GM21526 (cell line): Measurements from ENCODE around the gene MAP1B.
"Not testable (repeated sequence)": the region's sequence is repeated elsewhere in the genome, so short reads cannot be mapped to it uniquely, and the experiment has no call there.

Source experiments
- ATAC-seq: cut with Tn5 transposase; IDR thresholded peaks from one replicate; pipeline ENCODE4 v1.9.1; 2021; ENCODE audit warnings: moderate library complexity; ENCODE audit not compliant: unreplicated experiment, low FRiP score

MAP1B gene

DNA sequence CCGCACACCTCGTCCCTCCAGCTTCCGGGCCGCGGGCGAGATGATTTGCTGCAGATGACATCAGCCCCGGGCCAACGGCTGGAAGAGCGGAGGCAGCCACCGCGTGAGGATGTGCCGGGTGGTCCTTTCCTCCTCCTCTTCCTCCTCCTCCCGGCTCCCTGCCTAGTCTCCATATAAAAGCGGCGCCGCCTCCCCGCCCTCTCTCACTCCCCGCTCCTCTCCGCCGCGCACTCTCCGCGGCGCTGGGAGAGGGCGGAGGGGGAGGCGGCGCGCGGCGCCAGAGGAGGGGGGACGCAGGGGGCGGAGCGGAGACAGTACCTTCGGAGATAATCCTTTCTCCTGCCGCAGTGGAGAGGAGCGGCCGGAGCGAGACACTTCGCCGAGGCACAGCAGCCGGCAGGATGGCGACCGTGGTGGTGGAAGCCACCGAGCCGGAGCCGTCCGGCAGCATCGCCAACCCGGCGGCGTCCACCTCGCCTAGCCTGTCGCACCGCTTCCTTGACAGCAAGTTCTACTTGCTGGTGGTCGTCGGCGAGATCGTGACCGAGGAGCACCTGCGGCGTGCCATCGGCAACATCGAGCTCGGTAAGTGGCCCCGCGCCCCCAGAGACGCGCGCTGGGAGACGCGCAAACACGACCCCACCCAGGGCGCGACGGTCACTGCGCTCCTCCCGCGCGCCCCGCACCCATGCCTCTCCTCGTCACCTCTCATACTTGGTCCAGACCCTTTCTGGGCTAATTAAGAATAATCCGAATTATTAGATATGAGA lies at the start of gene MAP1B:
Gene MAP1B (plus strand): TSS at position 345 of the 770 bp plus-strand sequence. CDS start 57 bp downstream, at position 402.
- no peak for ATAC-seq

DNA sequence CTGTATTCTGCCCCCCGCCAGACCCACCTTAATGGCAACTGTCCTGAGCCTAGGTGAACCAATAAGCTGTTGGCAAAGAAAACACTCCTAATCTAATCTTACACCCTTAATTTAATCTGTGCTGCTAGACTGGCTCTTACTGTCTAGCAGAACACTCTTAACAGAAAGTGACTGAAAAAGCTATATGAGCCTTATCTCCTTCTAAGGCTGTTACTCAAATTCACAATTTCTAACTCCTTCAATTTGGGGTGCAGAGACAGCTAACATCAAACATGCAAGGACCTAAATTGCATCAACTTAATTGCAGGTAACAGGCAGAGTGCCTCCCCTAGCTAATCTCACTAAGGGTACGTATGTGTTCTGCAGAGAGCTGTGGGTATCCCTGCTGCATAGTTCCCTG lies 49.5 kb upstream of the MAP1B start:
- no peak for ATAC-seq

DNA sequence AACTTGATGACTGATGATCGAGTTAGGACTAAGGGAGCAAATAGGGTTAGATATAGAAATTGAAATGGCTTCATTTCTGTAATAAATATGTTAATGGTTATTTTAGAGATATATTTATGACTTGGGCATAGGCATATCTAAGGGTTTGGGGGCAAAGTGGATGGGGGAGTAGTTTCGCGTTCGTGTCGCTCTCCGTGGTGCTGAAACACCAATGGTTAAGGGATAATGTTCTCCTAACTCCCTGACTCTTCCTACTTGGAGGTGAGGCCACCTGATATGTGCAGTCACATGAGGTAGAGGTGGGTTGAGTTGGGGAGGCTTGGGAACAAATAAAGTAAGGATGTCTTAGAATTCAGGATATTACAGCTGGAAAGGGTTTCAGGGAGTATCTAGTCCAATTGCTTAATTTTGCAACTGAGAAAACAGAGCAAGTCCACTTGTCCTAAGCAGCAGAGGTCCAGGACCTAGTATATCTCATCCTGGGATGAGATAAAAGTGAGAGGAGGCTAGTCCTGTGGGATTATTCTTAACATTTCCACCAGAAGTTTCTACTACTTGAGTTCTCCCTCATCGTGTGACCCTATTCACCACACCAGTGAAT lies 44.0 kb upstream of the MAP1B start:
- ATAC-seq = no peak

DNA sequence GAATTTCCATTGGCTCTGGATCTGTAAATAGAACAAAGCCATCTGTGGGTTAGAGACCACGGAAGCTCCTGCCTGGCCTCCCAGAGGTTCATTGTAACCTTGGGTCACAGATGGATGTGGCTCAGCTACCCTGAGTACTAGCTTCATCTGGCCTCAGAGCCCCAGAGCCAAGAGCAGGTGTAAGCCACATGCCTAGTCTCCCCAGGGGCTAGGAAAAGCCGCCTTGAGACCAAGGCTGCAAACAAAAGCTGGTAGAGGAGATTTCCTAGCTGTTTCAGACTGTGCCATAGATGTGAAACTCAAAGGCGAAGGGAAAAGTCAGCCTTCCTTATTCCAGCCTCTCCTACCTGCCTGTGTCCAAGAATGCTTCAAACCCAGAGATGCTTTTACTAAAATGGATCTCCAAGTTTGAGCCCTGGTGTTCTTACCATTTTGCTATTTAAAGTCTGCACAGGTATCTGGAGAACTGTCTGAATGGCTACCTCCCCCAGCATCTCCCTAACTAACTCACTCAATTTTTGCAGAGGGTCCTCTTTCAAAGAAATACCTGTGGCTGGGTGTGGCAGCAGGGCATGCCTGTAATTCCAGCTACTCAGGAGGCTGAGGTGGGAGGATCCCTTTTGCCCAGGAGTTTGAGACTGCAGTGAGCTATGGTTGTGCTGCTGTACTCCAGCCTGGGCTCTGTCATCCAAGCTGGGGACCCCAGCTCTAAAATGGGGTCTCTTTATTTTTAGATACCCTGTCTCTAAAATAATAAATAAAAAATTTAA lies 42.3 kb upstream of the MAP1B start:
- ATAC-seq = no peak

DNA sequence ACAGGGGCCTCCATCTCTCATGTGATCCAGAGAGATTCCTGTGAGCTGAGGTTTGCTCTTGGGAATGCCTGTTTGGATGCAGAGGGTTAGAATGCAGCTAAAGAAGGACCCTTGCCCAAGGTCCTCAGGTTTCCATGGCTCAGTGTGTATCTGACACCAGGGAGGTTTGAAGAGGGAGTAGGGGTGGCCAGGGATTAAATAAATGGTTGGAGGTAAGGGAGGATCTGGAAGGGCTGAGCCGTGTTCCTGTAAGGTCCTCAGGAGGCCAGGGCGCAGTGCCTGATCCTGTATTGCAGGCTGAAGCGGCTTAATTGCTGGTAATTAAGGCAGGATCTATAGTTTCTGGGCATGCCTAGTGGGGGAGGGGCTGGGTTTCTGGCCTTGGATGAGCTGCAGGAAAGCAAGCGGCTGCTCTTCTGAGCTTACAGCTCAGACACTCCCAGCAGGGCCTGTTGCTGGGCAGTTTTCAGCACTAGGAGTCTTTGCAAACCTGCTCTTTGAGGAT lies 41.5 kb upstream of the MAP1B start:
- no peak for ATAC-seq

DNA sequence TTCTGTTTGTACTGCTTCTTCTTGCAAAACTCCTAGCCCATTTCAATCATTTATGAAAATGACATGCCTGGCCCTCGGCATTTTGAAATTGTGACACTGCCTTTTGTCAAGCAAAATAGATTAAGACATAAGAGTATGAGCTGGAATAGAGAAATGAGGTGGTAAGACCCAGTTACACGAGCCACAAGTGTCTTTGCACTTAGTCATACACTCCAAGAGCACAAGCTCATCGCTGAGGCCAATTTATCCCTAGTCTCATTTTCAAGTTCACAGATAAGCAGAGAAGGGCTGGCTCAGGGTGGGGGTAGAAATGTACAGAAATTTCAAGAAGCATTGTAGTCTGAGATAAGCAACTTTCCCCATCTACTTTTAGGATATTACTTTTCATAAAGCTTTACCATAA lies 40.6 kb upstream of the MAP1B start:
- no peak for ATAC-seq

DNA sequence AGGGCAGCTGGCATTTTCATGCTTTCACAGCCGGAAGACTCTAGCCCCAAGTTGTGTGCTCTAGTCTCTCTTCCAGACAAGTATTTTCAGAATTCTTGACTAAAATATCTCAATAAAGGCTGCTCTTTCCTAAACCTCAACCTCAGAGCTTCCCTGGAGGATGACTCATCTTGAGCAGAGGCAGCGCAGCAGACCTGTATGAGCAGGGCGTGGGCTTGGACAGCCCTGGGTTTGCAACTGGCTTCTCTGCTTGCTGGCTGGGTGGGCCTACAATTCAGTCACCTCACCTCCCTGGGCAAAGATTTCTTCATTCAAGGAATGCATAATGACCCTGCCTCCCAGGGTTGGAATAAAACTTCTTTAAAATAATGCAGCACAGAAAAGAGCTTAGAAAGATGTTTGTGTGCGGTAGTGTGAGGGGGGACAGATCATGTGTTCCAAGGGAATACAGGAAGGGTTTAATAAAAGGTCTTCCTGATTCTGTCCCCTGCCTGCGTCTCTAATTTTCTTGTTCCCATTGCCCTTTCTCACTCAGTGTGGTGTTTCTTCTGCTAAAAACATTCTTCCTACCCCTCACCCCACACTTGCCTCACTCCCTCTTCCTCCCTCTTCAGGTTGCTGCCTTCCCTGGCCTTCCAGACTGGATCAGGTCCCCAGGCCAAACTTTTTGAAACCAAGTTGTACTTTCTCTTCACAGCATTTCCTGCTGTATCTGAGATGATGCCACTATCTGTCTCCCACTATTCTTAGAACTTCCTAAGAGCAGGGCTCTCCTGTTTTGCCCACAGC lies 39.4 kb upstream of the MAP1B start:
- no peak for ATAC-seq

DNA sequence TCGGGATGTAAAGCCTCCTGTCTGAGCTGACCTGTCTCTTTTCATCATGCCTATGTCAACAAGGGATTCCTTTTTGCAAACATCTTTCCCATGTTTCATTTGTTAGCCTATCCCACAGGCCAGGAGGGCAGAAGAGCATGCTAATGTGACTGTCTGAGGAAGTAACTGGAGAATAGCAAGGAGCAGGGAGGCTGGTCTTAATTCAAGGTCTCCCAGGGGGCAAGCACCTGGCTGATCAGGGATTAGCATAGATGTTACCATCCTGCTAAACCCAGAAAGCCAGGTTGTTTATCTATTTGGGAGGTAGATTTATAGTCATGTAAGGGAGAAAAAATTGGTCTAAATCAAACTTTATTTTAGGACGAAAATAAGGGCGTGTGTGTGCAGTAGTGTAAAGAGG lies 36.7 kb upstream of the MAP1B start:
- ATAC-seq = no peak

DNA sequence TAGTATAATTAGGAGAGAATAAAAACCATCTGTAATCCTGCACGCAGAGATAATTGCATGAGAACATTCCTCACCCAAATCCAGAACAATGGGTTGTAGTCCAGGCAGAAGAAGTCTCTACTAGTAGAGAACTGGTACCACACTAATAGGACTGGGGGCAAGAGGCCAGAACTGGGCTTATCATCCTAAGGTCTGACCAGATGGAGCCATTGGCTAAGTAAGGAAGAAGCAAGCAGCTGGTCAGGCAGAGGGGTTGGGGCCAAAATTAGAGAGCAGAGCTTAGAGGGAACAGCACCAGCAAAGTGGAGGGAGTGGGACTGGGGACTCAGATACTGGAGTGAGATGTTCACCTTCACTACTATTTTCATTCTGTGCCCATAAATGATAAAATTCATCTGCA lies 35.4 kb upstream of the MAP1B start:
- ATAC-seq = no peak

DNA sequence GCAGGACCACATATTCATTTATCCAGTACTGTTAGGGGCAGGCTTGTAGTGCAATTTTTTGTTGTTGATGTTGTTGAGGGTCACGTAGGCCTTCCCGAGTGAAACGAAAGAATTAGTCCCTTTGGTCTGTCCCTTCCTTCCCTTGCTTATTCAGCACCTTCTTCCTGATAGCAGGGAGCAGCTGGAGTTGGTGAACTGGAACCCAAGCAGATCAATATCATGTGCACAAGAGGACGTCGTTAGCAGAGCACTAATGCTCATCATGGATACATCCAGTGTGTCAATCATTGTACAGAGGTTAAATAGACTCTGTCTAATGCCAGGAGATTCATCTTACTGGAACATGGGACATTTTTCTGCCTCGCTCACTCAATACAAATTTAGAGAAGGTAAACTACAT lies 33.0 kb upstream of the MAP1B start:
- ATAC-seq = no peak

DNA sequence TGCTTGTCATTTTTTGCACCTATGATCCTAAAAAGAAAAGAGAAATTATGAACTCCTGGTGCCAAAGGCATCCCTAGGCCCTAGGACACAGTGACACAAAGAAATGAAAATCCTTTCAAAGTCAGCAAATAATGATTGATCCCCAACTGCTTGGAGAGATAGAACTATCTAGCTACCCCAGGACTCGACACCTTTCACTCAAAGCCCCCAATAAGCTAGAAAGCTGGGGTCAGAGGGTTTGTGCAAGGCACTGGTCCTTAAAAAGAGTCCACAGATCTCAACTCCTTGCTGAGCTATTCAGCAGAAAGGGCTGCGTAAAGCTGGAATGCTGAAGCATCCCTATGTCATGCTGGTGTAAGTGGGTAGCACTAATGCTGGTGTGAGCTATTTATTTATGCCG lies 31.8 kb upstream of the MAP1B start:
- ATAC-seq = no peak

DNA sequence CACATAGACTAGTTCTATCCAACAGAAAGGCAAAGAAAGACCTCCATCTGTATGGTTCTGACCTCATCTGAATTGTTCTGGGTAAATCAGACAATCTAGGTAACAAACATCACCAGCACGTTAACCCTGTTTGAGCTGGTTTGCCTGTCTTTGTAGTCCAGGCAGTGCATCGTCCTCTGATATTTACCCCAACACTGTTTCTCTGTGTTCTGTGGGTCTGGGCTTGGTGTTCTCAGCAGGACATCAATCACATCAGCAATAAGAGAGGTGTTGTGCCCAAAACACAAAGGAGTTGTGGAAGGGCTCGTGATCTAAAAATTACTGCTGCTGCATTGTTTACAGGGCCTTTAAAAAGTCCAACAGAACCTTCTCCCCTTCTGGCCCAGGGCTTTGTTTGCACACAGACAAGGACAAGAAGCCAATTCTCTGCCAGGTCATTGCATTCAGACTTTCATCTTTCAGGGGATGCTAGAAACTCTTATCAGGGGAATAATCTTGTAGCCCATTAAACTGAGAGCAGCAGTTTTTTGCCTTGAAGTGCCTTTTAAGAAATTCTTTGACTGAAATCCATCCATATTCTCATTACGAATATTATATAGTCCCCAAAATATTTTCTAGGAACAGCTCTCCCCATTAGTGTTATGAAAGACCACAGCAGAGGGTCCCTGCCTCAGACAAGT lies 30.5 kb upstream of the MAP1B start:
- ATAC-seq = no peak

DNA sequence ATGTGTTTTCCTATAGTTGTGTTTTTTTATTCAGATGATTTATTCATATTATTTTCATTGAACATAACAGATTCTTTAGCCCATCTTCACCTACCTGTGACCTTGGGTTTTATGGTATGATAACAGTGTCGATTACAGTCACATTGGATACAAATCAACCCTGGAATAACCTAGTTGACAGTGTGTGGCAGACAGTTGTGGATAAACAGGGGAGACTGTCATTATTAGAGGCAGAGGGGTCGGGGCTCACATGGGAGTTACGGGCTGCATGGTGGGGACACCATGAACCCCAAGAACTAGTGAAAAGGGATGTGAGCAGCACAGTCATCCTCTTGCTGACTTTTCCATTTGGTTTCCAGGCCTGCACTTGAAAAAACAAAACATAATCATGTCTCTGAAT lies 29.9 kb upstream of the MAP1B start:
- no peak for ATAC-seq

DNA sequence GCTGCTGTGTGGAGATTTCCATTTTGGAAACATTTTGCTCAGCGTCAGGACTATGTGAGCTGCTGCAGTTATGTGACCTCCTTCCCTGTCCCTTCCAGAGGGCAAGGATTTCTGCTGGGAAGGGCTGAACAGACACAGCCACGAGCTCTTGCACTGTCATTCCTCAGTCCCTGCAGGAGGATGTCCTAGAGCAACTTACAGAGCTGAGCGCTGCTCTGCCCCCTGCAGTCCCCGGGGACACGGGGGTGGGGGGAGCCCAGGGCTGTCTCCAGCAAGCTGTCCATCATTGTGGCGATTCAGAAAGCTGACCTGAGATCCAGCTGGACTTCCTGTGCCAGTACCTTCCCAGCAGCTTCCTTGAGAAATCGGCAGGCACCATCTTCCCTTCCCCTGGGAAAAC lies 28.0 kb upstream of the MAP1B start:
- ATAC-seq = no peak

DNA sequence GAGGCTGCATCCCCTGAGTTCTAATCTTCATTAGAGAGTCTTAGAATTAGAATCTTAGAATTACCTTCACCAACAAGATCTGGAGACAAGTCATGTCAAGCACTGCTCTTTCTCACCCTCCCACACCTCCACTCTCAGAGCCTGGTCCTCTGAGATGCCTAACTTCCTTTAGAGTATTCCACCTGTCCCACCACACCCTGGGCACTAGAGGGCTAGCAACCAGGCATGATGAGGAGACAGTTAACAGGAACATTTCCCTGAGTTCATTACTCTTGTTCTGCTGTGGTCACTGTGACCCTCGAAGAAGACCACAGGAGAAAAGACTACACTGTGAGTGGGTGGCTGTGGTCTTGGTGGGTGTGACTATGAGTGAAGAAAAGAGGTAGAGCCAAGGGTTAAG lies 25.2 kb upstream of the MAP1B start:
- ATAC-seq = no peak

DNA sequence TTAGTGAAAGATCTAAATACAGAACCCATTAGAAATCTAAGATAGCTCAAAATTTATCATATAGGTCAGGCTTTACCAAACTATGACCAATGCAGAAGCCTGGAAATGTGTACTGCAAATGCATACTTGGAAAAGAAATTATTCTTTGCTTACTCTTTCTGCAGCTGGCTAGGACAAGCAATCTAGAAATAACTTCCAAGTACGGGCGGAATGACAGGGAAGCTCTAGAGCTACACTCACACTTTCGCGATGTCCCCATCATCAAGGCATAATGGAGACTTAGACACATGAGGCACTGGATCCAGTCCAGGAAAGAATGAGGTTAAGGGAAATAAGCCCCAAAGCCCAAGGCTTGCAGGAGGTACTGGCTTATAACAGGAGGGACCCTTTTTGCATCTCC lies 22.4 kb upstream of the MAP1B start:
- ATAC-seq = no peak

DNA sequence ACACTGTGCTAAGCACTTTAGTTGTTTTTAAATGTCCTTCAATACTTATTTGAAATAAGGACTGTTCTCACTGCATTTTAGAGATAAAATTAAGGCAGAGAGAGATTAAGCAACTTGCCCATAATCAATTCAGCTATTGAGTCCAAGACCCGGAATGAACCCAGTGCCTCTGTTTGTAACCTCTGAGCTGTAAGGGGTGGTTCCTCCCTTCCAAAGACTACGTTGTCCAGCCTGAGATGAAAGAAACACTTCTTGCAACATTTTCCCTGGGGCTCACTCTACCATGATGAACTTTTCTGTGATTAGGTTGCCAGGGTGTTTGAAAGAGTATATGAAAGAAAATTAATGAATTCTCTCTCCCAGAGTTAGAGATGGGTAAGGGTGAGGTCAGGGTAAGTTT lies 22.0 kb upstream of the MAP1B start:
- no peak for ATAC-seq

DNA sequence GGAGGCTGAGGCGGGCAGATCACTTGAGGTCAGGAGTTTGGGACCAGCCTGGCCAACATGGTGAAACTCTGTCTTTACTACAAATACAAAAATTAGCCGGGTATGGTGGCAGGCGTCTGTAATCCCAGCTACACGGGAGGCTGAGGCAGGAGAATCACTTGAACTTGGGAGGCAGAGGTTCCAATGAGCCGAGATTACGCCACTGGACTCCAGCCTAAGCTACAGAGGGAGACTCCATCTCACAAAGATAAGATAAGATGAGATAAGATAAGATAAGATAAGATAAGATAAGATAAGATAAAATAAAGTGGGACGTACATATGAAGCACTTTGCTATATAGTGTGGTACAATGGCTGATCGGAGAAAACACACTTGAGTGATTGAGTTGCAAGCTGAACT lies 17.6 kb upstream of the MAP1B start:
- not testable (repeated sequence) for ATAC-seq

DNA sequence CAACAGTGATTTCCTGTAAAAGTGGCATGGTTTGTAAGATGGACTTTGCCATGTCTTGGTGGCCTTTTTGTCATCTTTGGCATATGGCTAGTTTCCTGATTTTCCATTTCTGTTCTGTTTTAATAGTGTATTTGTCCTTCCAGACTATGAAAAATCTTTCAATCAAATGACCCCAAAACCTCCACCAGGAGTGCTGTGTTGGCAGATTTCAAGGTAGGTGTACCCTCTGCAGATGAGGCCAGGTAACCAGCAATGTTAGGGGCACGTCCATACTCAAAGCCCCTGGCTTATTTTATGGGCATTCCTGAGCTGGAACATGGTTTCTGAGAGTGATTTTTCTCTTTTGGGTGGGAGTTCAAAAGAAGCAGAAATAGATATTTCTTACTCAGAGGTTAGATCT lies 15.2 kb upstream of the MAP1B start:
- ATAC-seq = no peak

DNA sequence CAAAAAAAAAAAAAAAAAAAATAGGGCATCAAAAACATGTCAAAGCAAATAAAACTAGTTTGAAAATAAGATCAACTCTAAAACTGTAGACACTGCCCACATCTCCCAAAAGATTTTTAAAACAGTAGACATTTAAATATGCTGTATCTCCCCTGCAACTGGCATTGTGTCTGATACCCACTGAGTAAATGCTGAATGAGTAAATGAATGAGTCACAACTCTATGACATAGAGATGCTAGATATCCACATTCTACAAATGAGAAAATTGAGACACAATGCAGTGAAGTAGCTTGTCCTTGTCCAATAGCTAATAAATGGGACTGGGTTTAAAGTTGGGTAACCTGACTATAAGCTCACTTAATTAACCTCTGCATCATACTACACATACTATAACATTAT lies 14.1 kb upstream of the MAP1B start:
- no peak for ATAC-seq
